ENCODE results near the gene TMEM203.

Gene TMEM203, protein sequence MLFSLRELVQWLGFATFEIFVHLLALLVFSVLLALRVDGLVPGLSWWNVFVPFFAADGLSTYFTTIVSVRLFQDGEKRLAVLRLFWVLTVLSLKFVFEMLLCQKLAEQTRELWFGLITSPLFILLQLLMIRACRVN

DNA sequence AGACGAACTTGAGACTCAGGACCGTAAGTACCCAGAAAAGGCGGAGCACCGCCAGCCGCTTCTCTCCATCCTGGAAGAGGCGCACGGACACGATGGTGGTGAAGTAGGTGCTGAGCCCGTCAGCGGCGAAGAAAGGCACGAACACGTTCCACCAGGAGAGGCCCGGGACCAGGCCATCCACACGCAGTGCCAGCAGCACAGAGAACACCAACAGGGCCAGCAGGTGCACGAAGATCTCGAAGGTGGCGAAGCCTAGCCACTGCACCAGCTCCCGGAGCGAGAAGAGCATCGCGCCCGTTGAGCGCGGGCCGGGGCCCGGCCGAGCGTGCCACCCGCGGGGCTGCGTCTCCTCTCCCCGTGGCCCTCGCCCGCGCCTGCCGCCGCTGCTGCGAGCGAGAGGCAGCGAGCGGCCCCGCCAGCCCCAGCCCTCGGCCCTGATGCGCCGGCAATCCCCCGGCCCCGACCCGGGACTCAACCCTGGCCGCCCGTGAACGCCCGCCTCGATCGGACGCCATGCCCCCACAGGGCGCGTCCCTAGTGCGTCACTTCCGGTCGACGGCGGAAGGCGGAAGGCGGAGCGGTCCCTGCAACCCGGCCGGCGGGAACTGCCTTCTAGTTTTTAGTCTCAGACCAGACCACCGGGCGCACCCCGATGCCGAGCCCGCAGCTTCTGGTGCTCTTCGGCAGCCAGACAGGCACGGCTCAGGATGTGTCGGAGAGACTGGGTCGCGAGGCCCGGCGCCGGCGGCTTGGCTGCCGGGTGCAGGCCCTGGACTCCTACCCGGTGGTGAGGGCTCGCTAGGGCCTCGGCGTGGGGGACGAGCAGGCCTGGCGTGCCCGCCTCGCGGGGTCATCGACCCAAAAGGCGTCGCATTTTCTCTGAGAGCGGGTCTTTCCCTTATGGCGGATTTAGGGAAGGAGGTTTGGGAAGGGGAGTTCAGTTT, at the start of gene TMEM203, which contains the start of gene NDOR1:
Gene TMEM203, minus strand, starts transcription at position 523 of the 944 bp plus-strand sequence. Its CDS starts 234 bp downstream, at position 289.
Gene NDOR1, plus strand, starts transcription at position 575 of the 944 bp plus-strand sequence. Its CDS starts 78 bp downstream, at position 653.
- peak within 1 kb of the TSS; percentile 93 for H3K4me3 Mint-ChIP-seq
- H3K4me1 Mint-ChIP-seq: peaks cover 36% of the 10 kb centered on the region
- H3K36me3 Mint-ChIP-seq: peaks cover 13% of the 10 kb centered on the region
- H3K27ac Mint-ChIP-seq: peak within 1 kb of the TSS; percentile 94
- H3K27me3 Mint-ChIP-seq: no peaks in the 10 kb centered on the region
- no peaks in the 10 kb centered on the region for H3K9me3 Mint-ChIP-seq
- ATAC-seq (ENCODE audit: low read depth) (peak; percentile 64), DNase-seq (ENCODE audit: low spot score in 2 of 2) (peak; percentile 91 to 97)

DNA sequence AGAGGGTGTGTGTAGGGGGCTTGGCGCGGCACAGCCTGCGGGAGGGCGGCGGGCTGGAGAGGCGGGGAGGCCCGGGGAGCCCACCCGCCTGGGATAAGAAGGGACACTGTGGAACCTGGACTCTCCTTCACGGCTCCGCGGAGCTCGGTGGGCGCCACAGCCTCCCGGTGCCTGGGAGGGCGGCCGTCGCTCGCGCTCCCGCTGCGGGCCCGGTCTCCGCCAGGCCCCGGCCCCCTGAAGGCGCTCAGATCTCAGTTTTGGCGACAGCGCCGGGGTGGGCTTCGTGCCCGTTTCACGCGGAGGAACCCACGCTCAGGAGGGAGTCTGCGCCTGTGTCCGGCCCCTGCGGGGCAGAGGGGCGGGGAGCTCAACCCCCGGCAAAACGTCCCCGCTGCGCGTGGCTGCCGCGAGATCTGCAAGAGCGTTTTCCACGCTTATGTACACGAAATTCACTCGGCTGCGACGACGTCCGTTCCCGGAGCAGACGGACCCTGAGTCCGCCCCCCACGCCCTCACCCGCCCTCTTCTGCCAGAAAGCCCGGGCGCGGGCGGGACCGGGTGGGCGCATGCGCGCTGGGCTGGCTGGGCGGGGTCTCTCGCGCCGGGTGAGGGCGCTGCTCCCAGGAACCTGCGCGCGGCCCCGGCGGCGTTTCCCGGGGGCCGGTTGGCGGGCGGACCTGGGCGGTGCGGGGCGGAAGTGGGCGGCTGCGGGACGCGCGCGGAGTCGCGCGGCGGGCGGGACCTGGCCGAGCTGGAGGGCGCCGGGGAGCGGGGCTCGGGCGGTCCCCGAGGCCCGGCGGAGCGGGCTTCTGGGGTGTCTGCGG, 49.4 kb upstream of the TMEM203 start, which contains the start of gene NELFB:
Gene NELFB, plus strand, starts transcription at position 704 of the 824 bp plus-strand sequence.
- DNase-seq (ENCODE audit: low spot score in 2 of 2) (peak; percentile 98 to 100), ATAC-seq (ENCODE audit: low read depth) (peak; percentile 90)
- Mint-ChIP-seq H3K4me1 (peaks cover 9% of the 10 kb centered on the region), H3K27me3 (peaks cover 1% of the 10 kb centered on the region), H3K36me3 (no peaks in the 10 kb centered on the region), H3K9me3 (no peaks in the 10 kb centered on the region), H3K4me3 (peak within 1 kb of the TSS; percentile 89), H3K27ac (peak within 1 kb of the TSS; percentile 76)

DNA sequence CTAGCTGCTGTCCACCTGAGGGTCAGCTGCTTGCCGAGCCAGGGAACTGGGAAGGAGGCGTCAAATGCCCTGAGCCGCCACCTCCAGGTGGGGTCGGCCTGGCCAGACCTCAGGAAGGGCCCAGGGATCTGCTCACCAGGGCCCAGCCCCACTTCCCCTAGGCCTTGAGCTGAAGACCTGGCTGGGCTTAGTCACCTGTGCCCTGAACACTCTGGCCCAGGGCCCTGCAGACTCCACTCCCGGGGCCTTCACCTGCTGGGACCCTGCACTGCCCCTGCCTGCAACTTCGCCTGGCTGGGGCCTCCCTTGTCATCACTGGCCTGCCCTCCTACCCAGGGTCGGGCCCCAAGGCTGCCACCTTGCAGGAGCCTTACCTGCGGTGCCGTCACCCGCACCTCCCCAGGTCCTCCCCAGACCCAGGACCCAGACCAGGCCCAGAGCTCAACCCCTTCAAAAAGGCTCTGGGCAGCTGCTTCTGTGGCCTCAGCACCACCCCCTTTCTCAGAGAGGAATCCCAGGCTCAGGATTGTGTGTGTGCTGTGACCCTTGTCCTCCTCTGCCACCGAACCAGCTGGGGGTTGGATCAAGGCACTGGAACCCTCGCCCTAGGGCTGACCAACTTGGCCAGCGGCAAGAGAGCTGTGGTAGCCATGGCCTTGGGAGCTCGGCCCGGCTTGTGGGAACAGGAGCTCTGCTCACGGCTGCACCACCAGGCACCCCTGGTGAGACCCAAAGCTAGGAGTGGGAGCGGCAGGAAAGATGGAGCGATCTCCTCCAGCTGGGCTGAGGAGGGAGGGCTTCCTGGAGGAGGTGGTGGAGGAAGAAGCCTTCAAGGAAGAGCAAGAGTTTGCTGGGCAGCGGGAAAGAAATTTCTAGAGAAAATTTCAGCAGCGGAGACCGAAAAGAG, 48.5 kb upstream of the TMEM203 start:
- H3K27me3 Mint-ChIP-seq: peaks cover 1% of the 10 kb centered on the region
- DNase-seq (ENCODE audit: low spot score in 2 of 2) (no peak), ATAC-seq (ENCODE audit: low read depth) (no peak)
- peak overlapping the region; percentile 76 for H3K27ac Mint-ChIP-seq
- peaks cover 8% of the 10 kb centered on the region for H3K4me1 Mint-ChIP-seq
- no peaks in the 10 kb centered on the region for H3K9me3 Mint-ChIP-seq
- H3K4me3 Mint-ChIP-seq: peak overlapping the region; percentile 89
- H3K36me3 Mint-ChIP-seq: no peaks in the 10 kb centered on the region

DNA sequence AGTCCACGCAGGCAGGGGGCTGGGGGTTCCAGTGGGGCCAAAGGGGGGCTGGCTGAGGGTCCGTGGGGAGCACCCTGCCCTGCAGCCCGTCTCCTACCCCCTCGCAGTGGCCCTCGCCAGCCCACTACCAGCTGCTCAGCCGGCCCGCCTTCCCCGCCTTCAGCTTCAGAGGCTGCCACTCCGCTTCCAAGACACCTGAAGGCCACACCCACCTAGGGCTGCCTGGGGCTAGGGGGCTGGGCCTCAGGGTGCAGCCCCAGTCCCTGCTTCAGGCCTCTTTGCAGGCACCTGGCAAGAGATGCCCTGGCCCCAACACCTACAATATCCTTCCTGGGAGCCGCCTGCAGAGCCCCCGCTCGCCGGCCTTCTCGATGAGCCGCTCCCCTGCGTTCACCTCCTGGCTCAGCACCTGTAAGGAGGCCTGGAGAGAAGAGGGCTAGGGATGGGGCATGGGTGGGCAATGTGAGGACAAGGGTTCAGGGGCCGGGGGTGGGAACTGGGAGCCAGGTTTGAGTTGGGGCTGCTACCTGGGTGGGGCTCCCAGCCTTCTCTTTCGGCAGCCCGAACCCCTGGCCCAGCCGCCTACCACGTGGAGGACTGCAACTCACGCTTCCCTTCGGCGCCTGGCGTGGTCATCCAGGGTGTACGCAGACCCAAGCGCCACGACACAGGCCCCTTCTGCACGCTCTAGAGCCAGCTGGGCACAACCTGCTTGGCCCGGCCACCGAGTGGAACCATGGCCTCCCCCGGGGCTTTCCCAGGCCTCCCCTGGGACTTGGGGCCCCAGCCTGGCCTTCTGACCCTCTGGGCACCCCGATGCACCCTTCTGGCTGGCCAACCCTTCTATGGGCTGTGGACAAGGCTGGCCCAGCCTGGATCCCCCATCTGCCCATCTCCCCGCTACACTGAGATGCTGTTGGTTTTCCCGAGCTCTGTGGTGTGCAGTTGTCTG, 47.4 kb upstream of the TMEM203 start:
- Mint-ChIP-seq H3K4me1 (peaks cover 8% of the 10 kb centered on the region), H3K36me3 (no peaks in the 10 kb centered on the region), H3K9me3 (no peaks in the 10 kb centered on the region), H3K27ac (no peak overlapping the region), H3K27me3 (peaks cover 1% of the 10 kb centered on the region), H3K4me3 (no peak overlapping the region)
- ATAC-seq (ENCODE audit: low read depth) (no peak), DNase-seq (ENCODE audit: low spot score in 2 of 2) (no peak)

DNA sequence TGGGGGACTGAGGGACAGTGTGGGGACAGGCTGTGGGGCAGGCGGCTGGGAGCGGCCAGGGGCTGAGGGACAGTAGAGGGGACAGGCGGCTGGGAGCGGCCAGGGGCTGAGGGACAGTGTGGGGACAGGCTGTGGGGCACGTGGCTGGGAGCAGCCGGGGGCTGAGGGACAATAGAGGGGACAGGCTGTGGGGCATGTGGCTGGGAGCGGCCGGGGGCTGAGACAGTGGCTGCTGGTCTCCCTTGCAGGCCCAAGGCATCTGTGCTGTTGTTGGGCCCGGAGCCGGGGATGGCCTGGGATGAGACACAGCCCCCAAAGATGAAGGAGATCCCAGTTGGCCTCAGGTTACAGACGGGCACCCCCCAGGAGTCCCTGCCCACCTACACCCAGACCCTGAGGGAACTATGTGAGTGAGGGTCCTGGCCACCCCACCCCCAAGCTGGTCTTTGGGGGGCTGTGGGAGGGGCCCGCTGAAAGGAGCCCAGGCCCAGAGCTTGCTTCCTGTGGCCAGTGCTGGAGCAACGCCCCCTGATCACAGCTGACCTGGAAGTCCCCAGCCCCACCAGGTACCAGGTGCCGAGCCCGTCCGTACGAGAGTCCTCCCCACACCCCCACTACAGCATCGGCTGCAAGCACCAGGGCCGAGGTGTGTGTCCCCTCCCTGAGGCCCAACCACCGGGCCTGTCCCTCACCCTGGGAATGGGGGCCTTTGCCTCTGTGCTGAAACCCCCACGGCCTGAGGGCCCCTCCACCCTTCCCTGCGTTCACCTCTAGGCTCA, 46.2 kb upstream of the TMEM203 start:
- peaks cover 8% of the 10 kb centered on the region for H3K4me1 Mint-ChIP-seq
- no peaks in the 10 kb centered on the region for H3K9me3 Mint-ChIP-seq
- ATAC-seq (ENCODE audit: low read depth) (no peak), DNase-seq (ENCODE audit: low spot score in 2 of 2) (no peak)
- H3K4me3 Mint-ChIP-seq: no peak overlapping the region
- H3K36me3 Mint-ChIP-seq: no peaks in the 10 kb centered on the region
- no peak overlapping the region for H3K27ac Mint-ChIP-seq
- H3K27me3 Mint-ChIP-seq: peaks cover 1% of the 10 kb centered on the region

DNA sequence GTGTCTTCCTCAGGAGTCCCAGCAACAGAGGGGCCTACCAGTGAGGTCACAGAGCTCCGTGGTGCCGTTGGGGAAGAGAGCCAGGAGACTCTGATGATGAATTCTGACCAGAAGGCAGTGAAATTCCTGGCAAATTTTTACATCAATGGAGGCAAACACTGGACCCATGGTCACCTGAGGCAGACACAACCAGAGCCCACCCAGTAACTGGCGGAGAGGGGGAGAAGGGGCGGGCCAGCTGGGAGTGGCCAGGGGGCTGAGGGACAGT, 45.7 kb upstream of the TMEM203 start, which contains the start of gene STPG3:
Gene STPG3, plus strand, starts transcription at position 93 of the 268 bp plus-strand sequence. Its CDS starts 1 bp downstream, at position 94.
- DNase-seq (ENCODE audit: low spot score in 2 of 2) (no peak), ATAC-seq (ENCODE audit: low read depth) (no peak)
- H3K27ac Mint-ChIP-seq: no peak within 1 kb of the TSS

DNA sequence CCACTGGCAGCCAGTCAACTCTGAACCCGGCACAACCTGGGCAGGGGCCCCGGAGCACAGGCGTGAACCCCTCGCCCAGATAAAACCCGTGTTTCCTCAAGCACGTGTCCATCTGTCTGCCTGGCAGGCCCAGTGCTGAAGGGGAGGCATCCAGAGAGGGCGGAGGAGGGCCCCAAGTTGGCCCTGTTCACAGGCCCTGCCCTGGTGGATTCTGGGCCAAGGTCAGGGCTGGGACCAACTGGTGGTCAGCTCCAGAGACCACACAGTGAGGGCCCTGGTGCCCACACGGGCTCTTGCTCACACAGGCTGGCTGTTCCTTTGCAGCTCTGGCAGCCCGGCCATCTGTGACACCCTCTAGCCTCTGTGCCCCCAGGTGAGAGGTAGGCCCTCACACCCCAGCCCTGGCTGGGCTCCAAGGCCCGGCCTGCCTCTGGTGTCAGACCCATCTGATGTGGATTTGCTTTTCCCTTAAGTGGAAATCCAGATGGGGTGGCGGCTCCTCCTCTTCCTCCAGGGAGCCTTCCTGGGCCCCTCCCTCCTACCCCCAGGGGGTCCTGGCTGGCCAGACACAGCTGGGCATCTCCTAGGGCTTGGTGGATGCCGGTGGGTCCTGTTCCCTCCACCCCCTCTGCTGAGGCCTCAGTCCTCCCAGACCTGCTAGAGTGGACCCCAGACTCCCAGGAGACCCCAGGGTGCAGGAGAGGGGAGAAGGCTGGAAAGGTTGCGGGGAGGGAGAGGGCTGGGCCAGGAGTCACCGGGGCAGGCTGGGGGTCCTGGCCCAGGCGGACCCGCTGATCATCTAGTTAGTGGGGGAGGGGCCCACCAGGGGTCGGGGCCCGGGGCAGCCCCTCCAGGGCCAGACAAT, 45.1 kb upstream of the TMEM203 start:
- Mint-ChIP-seq H3K4me3 (no peak overlapping the region), H3K9me3 (no peaks in the 10 kb centered on the region), H3K27ac (no peak overlapping the region), H3K27me3 (peaks cover 1% of the 10 kb centered on the region), H3K36me3 (no peaks in the 10 kb centered on the region), H3K4me1 (peaks cover 6% of the 10 kb centered on the region)
- no peak for ATAC-seq (ENCODE audit: low read depth)
- no peak for DNase-seq (ENCODE audit: low spot score in 2 of 2)

More for the DNA sequence above, 45.7 kb upstream of the TMEM203 start, which contains the start of gene STPG3:
- Mint-ChIP-seq H3K9me3 (no peaks in the 10 kb centered on the region), H3K36me3 (no peaks in the 10 kb centered on the region), H3K27me3 (peaks cover 1% of the 10 kb centered on the region), H3K4me1 (peaks cover 6% of the 10 kb centered on the region), H3K4me3 (no peak within 1 kb of the TSS)

DNA sequence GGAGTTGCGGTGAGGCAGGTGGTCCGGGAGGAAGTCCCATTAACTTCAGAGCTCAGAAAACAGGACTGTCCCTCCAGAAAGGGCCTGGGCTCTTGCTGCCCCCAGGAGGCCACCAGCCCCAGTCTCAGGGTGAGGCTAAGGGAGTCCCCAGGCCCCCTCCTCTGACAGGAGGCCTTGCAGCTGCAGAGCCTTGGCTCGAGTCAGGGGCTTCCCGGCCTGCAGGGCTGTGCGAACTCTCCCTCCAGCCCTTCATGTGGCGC, 42.4 kb upstream of the TMEM203 start:
- no peak overlapping the region for H3K27ac Mint-ChIP-seq
- H3K4me3 Mint-ChIP-seq: no peak overlapping the region
- no peak for ATAC-seq (ENCODE audit: low read depth)
- H3K36me3 Mint-ChIP-seq: no peaks in the 10 kb centered on the region
- H3K9me3 Mint-ChIP-seq: no peaks in the 10 kb centered on the region
- H3K27me3 Mint-ChIP-seq: peaks cover 1% of the 10 kb centered on the region
- no peak for DNase-seq (ENCODE audit: low spot score in 2 of 2)
- peaks cover 8% of the 10 kb centered on the region for H3K4me1 Mint-ChIP-seq

DNA sequence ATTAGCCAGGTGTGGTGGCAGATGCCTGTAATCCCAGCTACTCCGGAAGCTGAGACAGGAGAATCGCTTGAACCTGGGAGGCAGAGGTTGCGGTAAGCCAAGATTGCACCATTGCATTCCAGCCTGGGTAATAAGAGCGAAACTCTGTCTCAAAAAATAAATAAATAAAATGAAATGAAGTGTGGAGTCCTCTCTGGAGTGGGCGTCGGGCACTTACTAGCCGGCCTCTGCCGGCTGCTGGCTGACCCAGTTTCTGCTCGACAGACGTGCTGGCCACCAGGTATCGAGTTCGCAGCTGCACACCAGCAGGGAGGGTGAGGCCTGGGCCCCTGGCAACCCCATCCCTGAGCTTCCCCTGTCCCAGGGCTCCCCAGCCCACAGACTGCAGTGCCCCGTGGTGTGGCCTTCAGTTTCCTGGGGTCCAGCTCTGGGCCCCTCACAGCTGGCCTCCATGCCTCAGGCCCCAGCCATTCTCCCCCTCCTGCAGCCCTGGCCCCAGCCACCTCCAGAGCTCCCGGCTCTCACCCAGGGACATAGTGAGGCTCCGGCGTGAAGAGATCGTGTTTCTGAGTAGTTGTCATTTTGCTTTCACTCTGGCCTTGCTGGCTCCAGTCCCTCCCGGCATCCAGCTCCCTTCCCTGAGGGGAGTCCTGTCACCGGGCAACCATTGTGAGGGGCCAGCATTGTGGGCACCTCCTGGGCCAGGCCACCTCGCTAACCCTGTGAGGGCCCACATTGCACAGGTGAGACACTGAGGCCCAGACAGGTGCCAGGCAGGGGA, 41.9 kb upstream of the TMEM203 start:
- ATAC-seq (ENCODE audit: low read depth) (no peak), DNase-seq (ENCODE audit: low spot score in 2 of 2) (no peak)
- no peak overlapping the region for H3K4me3 Mint-ChIP-seq
- no peak overlapping the region for H3K27ac Mint-ChIP-seq
- peaks cover 1% of the 10 kb centered on the region for H3K27me3 Mint-ChIP-seq
- no peaks in the 10 kb centered on the region for H3K9me3 Mint-ChIP-seq
- H3K36me3 Mint-ChIP-seq: no peaks in the 10 kb centered on the region
- peaks cover 13% of the 10 kb centered on the region for H3K4me1 Mint-ChIP-seq

DNA sequence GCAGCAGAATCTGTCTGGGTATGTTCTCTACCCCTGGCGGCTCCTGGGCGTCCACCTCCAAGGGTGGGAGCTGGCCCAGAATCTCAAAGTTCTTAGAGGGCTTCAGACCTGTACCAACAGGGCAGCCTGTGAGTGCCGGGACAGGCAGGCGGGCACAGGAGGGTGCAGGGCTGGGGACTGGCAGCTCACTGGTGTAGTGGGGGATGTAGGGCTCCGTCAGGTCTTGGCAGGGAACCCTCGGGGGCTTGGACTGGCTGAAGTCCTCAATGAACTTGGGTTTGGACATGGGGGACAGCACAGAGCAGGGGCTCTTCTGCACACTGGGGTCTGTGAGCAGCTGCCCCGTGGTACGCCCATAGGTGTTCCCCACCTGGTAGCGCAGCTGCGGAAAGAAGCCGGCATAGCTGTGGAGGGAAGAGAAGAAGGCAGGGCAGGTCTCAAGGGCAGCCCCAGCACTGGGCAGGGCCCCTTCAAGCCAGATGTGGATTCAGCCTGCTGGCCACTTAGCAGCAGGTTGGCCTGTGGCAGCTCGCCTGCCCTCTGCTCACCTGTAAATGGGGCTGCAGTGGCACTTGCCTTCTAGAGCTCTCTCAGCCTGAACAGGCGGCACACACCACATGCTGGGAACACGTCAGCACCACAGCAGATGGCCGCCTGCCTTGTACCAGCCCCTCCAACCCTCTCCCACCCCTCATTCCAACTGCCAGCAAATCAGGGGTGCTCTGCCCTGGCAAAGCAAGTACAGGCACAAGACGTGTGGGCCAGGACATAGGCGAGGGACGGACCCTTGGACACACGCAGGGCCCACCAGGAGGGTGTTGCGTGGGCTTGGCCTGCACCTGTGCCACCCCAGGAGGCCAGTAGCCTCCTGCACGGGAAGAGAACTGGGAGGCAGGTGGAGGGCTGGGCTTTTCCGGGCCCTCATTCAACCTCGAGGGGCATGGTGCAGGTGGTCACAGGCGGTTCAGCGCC, 40.3 kb upstream of the TMEM203 start:
- no peak for ATAC-seq (ENCODE audit: low read depth)
- DNase-seq (ENCODE audit: low spot score in 2 of 2): no peak
- Mint-ChIP-seq H3K27me3 (no peaks in the 10 kb centered on the region), H3K4me1 (peaks cover 15% of the 10 kb centered on the region), H3K27ac (no peak overlapping the region), H3K4me3 (no peak overlapping the region), H3K36me3 (no peaks in the 10 kb centered on the region), H3K9me3 (no peaks in the 10 kb centered on the region)
